HFFc6 (cell line): ENCODE data around the gene PRKCE. TPM values are rescaled to one million over a fixed set of nuclear protein-coding genes. Genes with fewer than 3 reads are reported as not detected.
A peak's percentile ranks its signal among the peaks of the same experiment; 100 is the strongest.

ENCODE experiments used
- DNase-seq: peaks from one replicate; pipeline ENCODE4 v3.0.0-alpha.2; 2018
- H3K27ac Mint-ChIP-seq: 2 replicates; pipeline ENCODE4 v1.8.0; 2020; ENCODE audit warnings: mild to moderate bottlenecking, mixed read lengths
- H3K27me3 Mint-ChIP-seq: 2 replicates; pipeline ENCODE4 v1.8.0; 2021; ENCODE audit warnings: mild to moderate bottlenecking, moderate library complexity, mixed read lengths; ENCODE audit not compliant: insufficient read depth
- H3K36me3 Mint-ChIP-seq: 2 replicates; pipeline ENCODE4 v1.8.0; 2021; ENCODE audit warnings: low read depth, mixed read lengths
- H3K4me1 Mint-ChIP-seq: 2 replicates; pipeline ENCODE4 v1.8.0; 2020; ENCODE audit warnings: low read depth, mixed read lengths
- H3K4me3 Mint-ChIP-seq: 2 replicates; pipeline ENCODE4 v1.8.0; 2020; ENCODE audit warnings: mild to moderate bottlenecking, moderate library complexity, mixed read lengths
- H3K9me3 Mint-ChIP-seq: 2 replicates; pipeline ENCODE4 v1.8.0; 2020; ENCODE audit warnings: mild to moderate bottlenecking, mixed read lengths
- total RNA-seq, 6 experiments: library from RNA; stranded (reverse); fragmentation: NEBNext Ultra II Directional; extraction: Animal tissue kit (Norgen Biotek cat#: 25700); gene quantifications; 2 replicates in 1 of 6; 3 replicates in 5 of 6; pipeline ENCODE4 v1.2.3, GENCODE V29; 2021
- TF ChIP-seq, protein P1 (sequence below): fragments of 200-600 bp; sonication (generic); IDR thresholded peaks from 2 replicates; pipeline ENCODE4 v1.5.0; 2021; ENCODE audit warnings: antibody characterized with exemption, mild to moderate bottlenecking

The PRKCE gene
- total RNA-seq, 6 experiments from 2014 or later, result 10.8 to 13.7 (median 12.0) TPM

- no peak overlapping the region for H3K27ac Mint-ChIP-seq
- DNase-seq, result no peak
- TF ChIP-seq, protein P1, sequence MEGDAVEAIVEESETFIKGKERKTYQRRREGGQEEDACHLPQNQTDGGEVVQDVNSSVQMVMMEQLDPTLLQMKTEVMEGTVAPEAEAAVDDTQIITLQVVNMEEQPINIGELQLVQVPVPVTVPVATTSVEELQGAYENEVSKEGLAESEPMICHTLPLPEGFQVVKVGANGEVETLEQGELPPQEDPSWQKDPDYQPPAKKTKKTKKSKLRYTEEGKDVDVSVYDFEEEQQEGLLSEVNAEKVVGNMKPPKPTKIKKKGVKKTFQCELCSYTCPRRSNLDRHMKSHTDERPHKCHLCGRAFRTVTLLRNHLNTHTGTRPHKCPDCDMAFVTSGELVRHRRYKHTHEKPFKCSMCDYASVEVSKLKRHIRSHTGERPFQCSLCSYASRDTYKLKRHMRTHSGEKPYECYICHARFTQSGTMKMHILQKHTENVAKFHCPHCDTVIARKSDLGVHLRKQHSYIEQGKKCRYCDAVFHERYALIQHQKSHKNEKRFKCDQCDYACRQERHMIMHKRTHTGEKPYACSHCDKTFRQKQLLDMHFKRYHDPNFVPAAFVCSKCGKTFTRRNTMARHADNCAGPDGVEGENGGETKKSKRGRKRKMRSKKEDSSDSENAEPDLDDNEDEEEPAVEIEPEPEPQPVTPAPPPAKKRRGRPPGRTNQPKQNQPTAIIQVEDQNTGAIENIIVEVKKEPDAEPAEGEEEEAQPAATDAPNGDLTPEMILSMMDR, result no peak
Observed at GRCh38 chr2:45891719-45892424, 240.4 kb downstream of the PRKCE start.

GRCh38 chr2:45892425-45892745 lies 240.9 kb downstream of the PRKCE start:
- H3K4me3 Mint-ChIP-seq, result no peak overlapping the region
- TF ChIP-seq, protein P1, result no peak
- no peak overlapping the region for H3K27ac Mint-ChIP-seq
- peaks cover 49% of the 10 kb centered on the region for H3K4me1 Mint-ChIP-seq
- DNase-seq, result no peak
- H3K27me3 Mint-ChIP-seq, result no peaks in the 10 kb centered on the region; the same call in 1 of the 2 replicates
- no peaks in the 10 kb centered on the region for H3K36me3 Mint-ChIP-seq
- no peaks in the 10 kb centered on the region for H3K9me3 Mint-ChIP-seq

More at GRCh38 chr2:45891719-45892424, 240.4 kb downstream of the PRKCE start:
- H3K27me3 Mint-ChIP-seq, result no peaks in the 10 kb centered on the region; the same call in 1 of the 2 replicates
- H3K9me3 Mint-ChIP-seq, result no peaks in the 10 kb centered on the region
- no peaks in the 10 kb centered on the region for H3K36me3 Mint-ChIP-seq
- H3K4me3 Mint-ChIP-seq, result no peak overlapping the region
- H3K4me1 Mint-ChIP-seq, result peaks cover 49% of the 10 kb centered on the region

DNA sequence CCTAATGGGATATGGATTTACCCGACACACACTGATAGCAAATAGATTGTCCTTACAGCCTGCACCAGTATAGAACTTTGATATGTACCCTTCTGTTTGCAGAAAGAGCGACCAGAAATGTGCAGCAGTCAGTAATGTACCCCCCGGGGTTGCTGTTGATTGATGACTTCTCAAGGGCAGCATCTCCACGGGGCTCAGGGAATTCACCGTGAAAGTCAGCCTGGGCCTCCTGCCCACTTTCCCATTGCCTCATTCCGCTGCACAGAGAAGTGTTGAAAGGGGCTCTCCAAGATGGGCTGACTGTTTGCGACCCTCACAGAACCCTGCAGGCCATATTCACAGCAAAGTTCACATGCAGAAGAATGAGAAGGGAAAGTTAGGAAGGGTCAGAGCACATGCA lies 241.3 kb downstream of the PRKCE start:
- Mint-ChIP-seq H3K4me1 (peaks cover 47% of the 10 kb centered on the region), H3K4me3 (no peak overlapping the region), H3K27ac (no peak overlapping the region), H3K27me3 (no peaks in the 10 kb centered on the region; the same call in 1 of the 2 replicates), H3K36me3 (no peaks in the 10 kb centered on the region), H3K9me3 (no peaks in the 10 kb centered on the region)
- TF ChIP-seq, protein P1, result no peak
- no peak for DNase-seq

- Mint-ChIP-seq H3K4me1 (peaks cover 35% of the 10 kb centered on the region), H3K9me3 (no peaks in the 10 kb centered on the region), H3K4me3 (no peak overlapping the region)
Observed at GRCh38 chr2:45894211-45894610, 242.7 kb downstream of the PRKCE start.

DNA sequence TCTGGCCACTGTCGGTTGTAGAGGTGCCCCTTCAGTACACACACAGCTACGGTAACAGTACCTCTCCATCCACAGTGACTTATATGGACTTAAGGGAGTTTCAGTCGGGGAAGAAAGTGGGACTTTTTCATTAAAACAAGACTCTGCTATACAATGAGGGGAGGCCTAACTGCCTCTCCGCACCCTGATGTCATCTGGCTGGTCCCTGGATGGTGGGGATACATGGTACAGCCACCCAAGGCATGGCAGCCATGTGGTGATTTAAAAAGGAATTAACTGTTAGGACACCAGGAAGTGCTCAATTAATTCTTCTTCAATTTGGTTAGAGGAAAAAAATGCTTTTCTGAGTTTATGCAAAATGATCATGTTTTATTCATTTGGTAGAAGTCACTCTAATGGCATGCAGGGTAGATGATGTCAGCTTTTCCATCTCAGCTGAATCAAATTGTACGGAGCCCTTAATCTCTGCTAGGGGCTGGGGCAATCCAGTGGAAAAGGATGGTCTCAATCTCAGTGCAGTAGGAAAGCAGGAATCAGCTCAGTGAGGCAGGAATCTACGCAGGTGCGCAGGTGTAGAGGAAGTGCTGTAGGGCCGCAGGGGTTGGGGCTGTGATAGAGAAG lies 243.9 kb downstream of the PRKCE start:
- DNase-seq, result peak; percentile 41
- H3K27ac Mint-ChIP-seq, result peak overlapping the region; percentile 65
- H3K9me3 Mint-ChIP-seq, result no peaks in the 10 kb centered on the region
- TF ChIP-seq, protein P1, result no peak
- no peak overlapping the region for H3K4me3 Mint-ChIP-seq
- H3K36me3 Mint-ChIP-seq, result peaks cover 2% of the 10 kb centered on the region; the same call in 1 of the 2 replicates
- peaks cover 35% of the 10 kb centered on the region for H3K4me1 Mint-ChIP-seq
- no peaks in the 10 kb centered on the region; the same call in 1 of the 2 replicates for H3K27me3 Mint-ChIP-seq

More at GRCh38 chr2:45894211-45894610, 242.7 kb downstream of the PRKCE start:
- Mint-ChIP-seq H3K27me3 (no peaks in the 10 kb centered on the region; the same call in 1 of the 2 replicates), H3K36me3 (no peaks in the 10 kb centered on the region), H3K27ac (peak overlapping the region; percentile 22; the same call in 1 of the 2 replicates)
- TF ChIP-seq, protein P1, result no peak
- DNase-seq, result no peak
